ENCODE measurements around the gene CHCHD6.

The CHCHD6 gene

DNA sequence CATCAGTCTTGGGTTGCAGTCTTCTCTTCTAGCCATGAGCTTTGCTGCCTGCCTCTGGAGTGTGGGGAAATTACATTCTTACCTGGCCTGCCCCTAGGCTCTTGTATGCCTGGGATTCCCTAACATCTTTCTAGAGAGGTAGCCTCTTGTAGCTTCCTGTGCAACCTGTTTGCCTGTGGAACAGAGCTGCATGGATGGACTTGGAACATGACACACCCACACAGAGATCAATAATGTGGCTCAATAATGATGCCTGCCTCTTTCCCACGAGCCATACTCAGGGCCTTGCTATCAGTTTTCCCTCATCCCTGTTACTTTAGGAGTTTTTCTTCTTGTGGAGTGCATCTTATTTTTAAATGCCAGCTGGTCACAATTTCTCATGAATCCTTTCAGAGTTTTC is 11.4 kb downstream of the CHCHD6 start:
- ATAC-seq (ENCODE audit: insufficient read depth, low read depth) (no peak), DNase-seq (no peak)
- H3K36me3 ChIP-seq (ENCODE audit: insufficient read depth, low read length) = no peaks in the 10 kb centered on the region
- TF ChIP-seq, protein P1, sequence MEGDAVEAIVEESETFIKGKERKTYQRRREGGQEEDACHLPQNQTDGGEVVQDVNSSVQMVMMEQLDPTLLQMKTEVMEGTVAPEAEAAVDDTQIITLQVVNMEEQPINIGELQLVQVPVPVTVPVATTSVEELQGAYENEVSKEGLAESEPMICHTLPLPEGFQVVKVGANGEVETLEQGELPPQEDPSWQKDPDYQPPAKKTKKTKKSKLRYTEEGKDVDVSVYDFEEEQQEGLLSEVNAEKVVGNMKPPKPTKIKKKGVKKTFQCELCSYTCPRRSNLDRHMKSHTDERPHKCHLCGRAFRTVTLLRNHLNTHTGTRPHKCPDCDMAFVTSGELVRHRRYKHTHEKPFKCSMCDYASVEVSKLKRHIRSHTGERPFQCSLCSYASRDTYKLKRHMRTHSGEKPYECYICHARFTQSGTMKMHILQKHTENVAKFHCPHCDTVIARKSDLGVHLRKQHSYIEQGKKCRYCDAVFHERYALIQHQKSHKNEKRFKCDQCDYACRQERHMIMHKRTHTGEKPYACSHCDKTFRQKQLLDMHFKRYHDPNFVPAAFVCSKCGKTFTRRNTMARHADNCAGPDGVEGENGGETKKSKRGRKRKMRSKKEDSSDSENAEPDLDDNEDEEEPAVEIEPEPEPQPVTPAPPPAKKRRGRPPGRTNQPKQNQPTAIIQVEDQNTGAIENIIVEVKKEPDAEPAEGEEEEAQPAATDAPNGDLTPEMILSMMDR (IDR thresholded peaks at IDR 0.05; ENCODE audit: borderline replicate concordance, extremely low read depth, low read length, poor library complexity, severe bottlenecking) = no peak
- no peak for TF ChIP-seq EZH2 (IDR thresholded peaks at IDR 0.05; ENCODE audit: borderline replicate concordance, low read depth, low read length, severe bottlenecking)
- H3K27ac ChIP-seq (ENCODE audit: low read length) = no peak overlapping the region
- no peaks in the 10 kb centered on the region for H3K27me3 ChIP-seq (ENCODE audit: insufficient read depth, low read length, poor library complexity)
- H2AFZ ChIP-seq (ENCODE audit: low read depth, low read length) = no peak overlapping the region
- no peak overlapping the region for H3K4me2 ChIP-seq (ENCODE audit: insufficient read depth, low read length)
- peaks cover 83% of the 10 kb centered on the region for H3K79me2 ChIP-seq (ENCODE audit: insufficient read depth, low read length)
- no peaks in the 10 kb centered on the region for H3K9me3 ChIP-seq (ENCODE audit: insufficient read depth, low read length, severe bottlenecking)
- H3K4me1 ChIP-seq (ENCODE audit: insufficient read depth, low read length) = no peaks in the 10 kb centered on the region
- H3K9ac ChIP-seq (ENCODE audit: low read depth, low read length) = no peak overlapping the region
- H4K20me1 ChIP-seq (ENCODE audit: insufficient read depth, low read length) = peaks cover 81% of the 10 kb centered on the region
- H3K4me3 ChIP-seq (ENCODE audit: low read depth in 1 of 2, low read length in 2 of 2) = no peak overlapping the region

DNA sequence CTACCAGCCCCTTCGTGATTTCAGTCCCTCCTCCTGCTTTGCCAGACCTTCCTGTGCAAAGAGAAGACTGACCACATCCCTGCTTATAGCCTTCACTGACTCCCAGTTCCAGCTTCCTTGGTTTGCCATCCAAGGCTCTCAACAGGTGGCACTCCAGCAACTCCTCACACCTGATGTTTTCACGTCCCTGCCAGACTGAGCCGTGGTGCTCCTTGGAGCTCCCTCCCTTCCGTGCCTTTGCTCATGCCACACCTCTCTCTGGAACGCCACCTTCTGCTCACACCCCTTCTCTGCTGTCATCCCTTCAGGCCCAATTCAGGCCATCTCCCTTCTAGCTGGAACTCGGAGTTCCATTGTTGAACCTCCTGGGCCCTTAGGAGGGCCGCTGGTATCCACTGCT is 12.0 kb downstream of the CHCHD6 start:
- H3K27me3 ChIP-seq (ENCODE audit: insufficient read depth, low read length, poor library complexity) = no peaks in the 10 kb centered on the region
- no peaks in the 10 kb centered on the region for H3K36me3 ChIP-seq (ENCODE audit: insufficient read depth, low read length)
- ATAC-seq (ENCODE audit: insufficient read depth, low read depth) = no peak
- H3K4me1 ChIP-seq (ENCODE audit: insufficient read depth, low read length) = no peaks in the 10 kb centered on the region
- no peak overlapping the region for H3K4me3 ChIP-seq (ENCODE audit: low read depth in 1 of 2, low read length in 2 of 2)
- no peak overlapping the region for H3K27ac ChIP-seq (ENCODE audit: low read length)
- H3K79me2 ChIP-seq (ENCODE audit: insufficient read depth, low read length) = peaks cover 83% of the 10 kb centered on the region
- peaks cover 79% of the 10 kb centered on the region for H4K20me1 ChIP-seq (ENCODE audit: insufficient read depth, low read length)
- H3K9me3 ChIP-seq (ENCODE audit: insufficient read depth, low read length, severe bottlenecking) = no peaks in the 10 kb centered on the region
- DNase-seq = no peak
- H3K9ac ChIP-seq (ENCODE audit: low read depth, low read length) = no peak overlapping the region
- H2AFZ ChIP-seq (ENCODE audit: low read depth, low read length) = no peak overlapping the region
- TF ChIP-seq EZH2 (IDR thresholded peaks at IDR 0.05; ENCODE audit: borderline replicate concordance, low read depth, low read length, severe bottlenecking) = no peak
- H3K4me2 ChIP-seq (ENCODE audit: insufficient read depth, low read length) = no peak overlapping the region

DNA sequence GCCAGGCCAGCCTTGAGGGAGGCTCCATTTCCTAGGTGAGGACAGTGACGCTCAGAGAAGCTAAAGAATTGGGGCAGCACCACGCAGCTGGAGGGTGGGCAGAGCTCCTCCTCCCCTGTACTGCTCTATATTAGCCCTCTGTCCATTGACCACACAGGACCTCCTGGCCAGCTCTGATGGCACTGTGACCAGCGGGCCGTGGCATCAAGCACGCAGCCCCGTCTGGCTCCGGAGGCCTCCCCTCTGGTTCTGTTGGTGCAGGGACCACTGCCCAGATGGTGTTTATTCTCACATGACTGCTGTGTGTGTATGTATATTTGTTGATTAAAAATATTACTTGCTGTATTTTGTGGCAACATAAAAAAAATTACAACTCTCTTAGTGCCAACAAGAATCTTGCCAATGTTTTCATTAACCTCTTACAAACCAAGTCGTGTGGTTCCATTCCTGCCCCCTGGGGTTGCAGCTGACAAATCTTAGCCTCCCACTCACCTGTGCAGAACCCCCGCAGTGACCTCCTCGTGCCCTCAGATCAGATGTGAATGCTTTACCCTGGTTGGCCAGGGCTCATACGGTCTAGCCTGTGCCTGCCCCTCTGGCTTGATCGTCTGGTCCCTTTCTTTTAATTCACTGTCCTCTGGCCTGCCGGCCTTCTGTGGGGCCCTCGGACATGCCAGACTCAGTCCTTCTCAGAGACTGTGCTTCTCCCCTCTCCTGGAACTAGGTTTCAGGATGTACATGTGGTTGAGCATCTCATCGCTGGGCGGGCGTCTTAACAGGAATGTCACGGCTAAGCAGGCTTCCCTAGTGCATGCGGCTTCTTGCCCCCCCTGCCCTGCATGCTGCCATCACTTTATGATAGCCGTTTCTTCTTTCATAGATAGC is 14.8 kb downstream of the CHCHD6 start:
- H4K20me1 ChIP-seq (ENCODE audit: insufficient read depth, low read length) = peaks cover 61% of the 10 kb centered on the region
- H3K79me2 ChIP-seq (ENCODE audit: insufficient read depth, low read length) = peaks cover 69% of the 10 kb centered on the region
- H3K9ac ChIP-seq (ENCODE audit: low read depth, low read length) = no peak overlapping the region
- H3K9me3 ChIP-seq (ENCODE audit: insufficient read depth, low read length, severe bottlenecking) = peaks cover under 1% of the 10 kb centered on the region
- no peak overlapping the region for H3K4me2 ChIP-seq (ENCODE audit: insufficient read depth, low read length)
- H3K27ac ChIP-seq (ENCODE audit: low read length) = no peak overlapping the region
- no peak overlapping the region for H2AFZ ChIP-seq (ENCODE audit: low read depth, low read length)
- no peaks in the 10 kb centered on the region for H3K4me1 ChIP-seq (ENCODE audit: insufficient read depth, low read length)
- H3K36me3 ChIP-seq (ENCODE audit: insufficient read depth, low read length) = no peaks in the 10 kb centered on the region
- H3K27me3 ChIP-seq (ENCODE audit: insufficient read depth, low read length, poor library complexity) = no peaks in the 10 kb centered on the region
- H3K4me3 ChIP-seq (ENCODE audit: low read depth in 1 of 2, low read length in 2 of 2) = no peak overlapping the region
- TF ChIP-seq, protein P1 (IDR thresholded peaks at IDR 0.05; ENCODE audit: borderline replicate concordance, extremely low read depth, low read length, poor library complexity, severe bottlenecking) = no peak
- no peak for TF ChIP-seq EZH2 (IDR thresholded peaks at IDR 0.05; ENCODE audit: borderline replicate concordance, low read depth, low read length, severe bottlenecking)
- DNase-seq = no peak
- no peak for ATAC-seq (ENCODE audit: insufficient read depth, low read depth)

DNA sequence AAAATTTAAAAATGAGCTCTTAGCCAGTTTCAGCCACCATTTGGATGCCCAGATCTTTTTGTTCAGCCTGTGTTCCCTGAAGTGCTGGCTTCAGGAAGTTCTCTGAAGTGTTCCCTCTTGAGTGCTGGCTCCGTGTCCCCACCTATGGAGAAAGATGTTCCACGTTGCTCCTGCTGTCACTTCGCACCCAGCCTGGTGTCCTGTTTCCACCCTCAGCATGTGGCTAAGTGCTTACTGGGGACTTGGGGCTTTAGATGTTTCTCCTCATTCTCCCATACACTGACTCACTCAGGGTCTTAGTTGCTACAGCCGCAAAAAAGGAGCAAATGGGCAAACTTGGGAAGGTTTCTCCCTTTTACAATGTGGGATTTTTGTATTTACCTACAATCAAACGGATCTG is 16.6 kb downstream of the CHCHD6 start:
- no peak for ATAC-seq (ENCODE audit: insufficient read depth, low read depth)
- no peak for DNase-seq
- Histone ChIP-seq H2AFZ (ENCODE audit: low read depth, low read length) (no peak overlapping the region), H3K79me2 (ENCODE audit: insufficient read depth, low read length) (peaks cover 58% of the 10 kb centered on the region), H3K4me1 (ENCODE audit: insufficient read depth, low read length) (no peaks in the 10 kb centered on the region), H4K20me1 (ENCODE audit: insufficient read depth, low read length) (peaks cover 48% of the 10 kb centered on the region), H3K4me3 (ENCODE audit: low read depth in 1 of 2, low read length in 2 of 2) (no peak overlapping the region), H3K9me3 (ENCODE audit: insufficient read depth, low read length, severe bottlenecking) (peaks cover 15% of the 10 kb centered on the region), H3K9ac (ENCODE audit: low read depth, low read length) (no peak overlapping the region), H3K4me2 (ENCODE audit: insufficient read depth, low read length) (no peak overlapping the region), H3K27ac (ENCODE audit: low read length) (no peak overlapping the region), H3K36me3 (ENCODE audit: insufficient read depth, low read length) (peaks cover 13% of the 10 kb centered on the region; the same call in 1 of the 2 replicates), H3K27me3 (ENCODE audit: insufficient read depth, low read length, poor library complexity) (no peaks in the 10 kb centered on the region)
- no peak for TF ChIP-seq EZH2 (IDR thresholded peaks at IDR 0.05; ENCODE audit: borderline replicate concordance, low read depth, low read length, severe bottlenecking)
- TF ChIP-seq, protein P1 (IDR thresholded peaks at IDR 0.05; ENCODE audit: borderline replicate concordance, extremely low read depth, low read length, poor library complexity, severe bottlenecking) = no peak

Measured in DND-41 (cell line).